SK-N-SH treated with all-trans-retinoic acid at 6 μM for 48 hours (cell line): ENCODE measurements around the gene ZNF101.
"Not testable (repeated sequence)": the region's sequence is repeated elsewhere in the genome, so short reads cannot be mapped to it uniquely, and the experiment has no call there.

Experiments used
- ATAC-seq: fragments of 200-7000 bp; cut with Tn5 transposase; 3 replicates; pipeline ENCODE4 v1.9.1; 2020; ENCODE audit warnings: mild to moderate bottlenecking, moderate library complexity
- BACH2 ChIP-seq: fragments of 250-450 bp; sonication (Bioruptor Pico); IDR thresholded peaks from 2 replicates; pipeline ENCODE4 v1.9.0; 2021; ENCODE audit warnings: mild to moderate bottlenecking, borderline replicate concordance
- CREB5 ChIP-seq: fragments of 250-450 bp; sonication (Bioruptor Pico); IDR thresholded peaks from 2 replicates; pipeline ENCODE4 v1.5.1; 2020; ENCODE audit warnings: low read depth, mild to moderate bottlenecking, moderate library complexity
- CSDC2 ChIP-seq: fragments of 250-450 bp; sonication (Bioruptor Pico); IDR thresholded peaks from 2 replicates; pipeline ENCODE4 v1.5.0; 2020; ENCODE audit warnings: mild to moderate bottlenecking, moderate library complexity
- ESRRG ChIP-seq: fragments of 250-450 bp; sonication (Bioruptor Pico); IDR thresholded peaks from 2 replicates; pipeline ENCODE4 v1.6.1; 2021; ENCODE audit warnings: mild to moderate bottlenecking
- GLIS3 ChIP-seq: fragments of 250-450 bp; sonication (Bioruptor Pico); IDR thresholded peaks from 2 replicates; pipeline ENCODE4 v1.5.0; 2020; ENCODE audit warnings: mild to moderate bottlenecking, moderate library complexity
- ISL1 ChIP-seq: fragments of 250-450 bp; sonication (Bioruptor Pico); IDR thresholded peaks from 2 replicates; pipeline ENCODE4 v2.1.2; 2022; ENCODE audit warnings: mild to moderate bottlenecking, moderate library complexity
- OSR1 ChIP-seq: fragments of 250-450 bp; sonication (Bioruptor Pico); IDR thresholded peaks from 2 replicates; pipeline ENCODE4 v1.8.0; 2022; ENCODE audit warnings: moderate library complexity, mild to moderate bottlenecking, inconsistent platforms
- PATZ1 ChIP-seq: fragments of 250-450 bp; sonication (Bioruptor Pico); IDR thresholded peaks from 2 replicates; pipeline ENCODE4 v1.8.0; 2020; ENCODE audit warnings: mild to moderate bottlenecking, moderate library complexity, borderline replicate concordance
- POU6F1 ChIP-seq: fragments of 250-450 bp; sonication (Bioruptor Pico); IDR thresholded peaks from 2 replicates; pipeline ENCODE4 v1.8.0; 2021; ENCODE audit warnings: low read depth, mild to moderate bottlenecking, moderate library complexity, borderline replicate concordance
- PPARA ChIP-seq: fragments of 250-450 bp; sonication (Bioruptor Pico); IDR thresholded peaks from 2 replicates; pipeline ENCODE4 v1.5.0; 2020; ENCODE audit warnings: mild to moderate bottlenecking, borderline replicate concordance
- RARB ChIP-seq: fragments of 250-450 bp; sonication (Bioruptor Pico); IDR thresholded peaks from 2 replicates; pipeline ENCODE4 v1.8.0; 2021; ENCODE audit warnings: mild to moderate bottlenecking, moderate library complexity
- SNAI2 ChIP-seq: fragments of 250-450 bp; sonication (Bioruptor Pico); IDR thresholded peaks from 2 replicates; pipeline ENCODE4 v1.5.0; 2020; ENCODE audit warnings: mild to moderate bottlenecking, moderate library complexity
- TCF4 ChIP-seq: fragments of 250-450 bp; sonication (Bioruptor Pico); IDR thresholded peaks from 2 replicates; pipeline ENCODE4 v1.8.0; 2021; ENCODE audit warnings: mild to moderate bottlenecking, moderate library complexity, borderline replicate concordance
- TOX ChIP-seq: fragments of 250-450 bp; sonication (Bioruptor Pico); IDR thresholded peaks from 2 replicates; pipeline ENCODE4 v1.8.0; 2021; ENCODE audit warnings: mild to moderate bottlenecking, moderate library complexity, borderline replicate concordance
- TSHZ2 ChIP-seq: fragments of 250-450 bp; sonication (Bioruptor Pico); IDR thresholded peaks from 2 replicates; pipeline ENCODE4 v1.5.0; 2020; ENCODE audit warnings: mild to moderate bottlenecking, moderate library complexity
- ZC3H10 ChIP-seq: fragments of 250-450 bp; sonication (Bioruptor Pico); IDR thresholded peaks from 2 replicates; pipeline ENCODE4 v1.5.1; 2021; ENCODE audit warnings: mild to moderate bottlenecking, moderate library complexity
- ZFP3 ChIP-seq: fragments of 250-450 bp; sonication (Bioruptor Pico); IDR thresholded peaks from 2 replicates; pipeline ENCODE4 v1.5.0; 2020; ENCODE audit warnings: mild to moderate bottlenecking, moderate library complexity
- ZFP30 ChIP-seq: fragments of 450-650 bp; formaldehyde crosslinking; IDR thresholded peaks from 2 replicates; pipeline ENCODE4 v1.5.0; 2022; ENCODE audit warnings: mild to moderate bottlenecking, moderate library complexity
- ZNF565 ChIP-seq: fragments of 450-650 bp; formaldehyde crosslinking; conservative IDR thresholded peaks from 2 replicates; pipeline ENCODE4 v1.5.0; 2020; ENCODE audit warnings: low read depth, mild to moderate bottlenecking, moderate library complexity
- ZNF70 ChIP-seq: fragments of 450-650 bp; formaldehyde crosslinking; IDR thresholded peaks from 2 replicates; pipeline ENCODE4 v1.5.0; 2020; ENCODE audit warnings: mild to moderate bottlenecking, moderate library complexity
- ZNF8 ChIP-seq: fragments of 450-650 bp; formaldehyde crosslinking; IDR thresholded peaks from 2 replicates; pipeline ENCODE4 v1.5.0; 2020; ENCODE audit warnings: mild to moderate bottlenecking, moderate library complexity

The ZNF101 gene

GRCh38 chr19:19674315-19674714 is 5.7 kb downstream of the ZNF101 start:
- TF ChIP-seq PPARA (CRISPR knock-in tag) (no peak), GLIS3 (CRISPR knock-in tag) (no peak), ZFP3 (CRISPR knock-in tag) (no peak), CSDC2 (CRISPR knock-in tag) (no peak), ZNF70 (CRISPR knock-in tag) (no peak)
- ATAC-seq = no peak

GRCh38 chr19:19677579-19677978 is 8.9 kb downstream of the ZNF101 start:
- TF ChIP-seq TOX (no peak), ZNF565 (CRISPR knock-in tag) (no peak), SNAI2 (CRISPR knock-in tag) (no peak), OSR1 (CRISPR knock-in tag) (no peak), ZFP3 (CRISPR knock-in tag) (no peak), ZC3H10 (CRISPR knock-in tag) (no peak), RARB (no peak), PATZ1 (CRISPR knock-in tag) (no peak), TCF4 (CRISPR knock-in tag) (no peak), ZNF8 (CRISPR knock-in tag) (no peak), ISL1 (CRISPR knock-in tag) (no peak), BACH2 (no peak), TSHZ2 (CRISPR knock-in tag) (no peak), CSDC2 (CRISPR knock-in tag) (no peak), GLIS3 (CRISPR knock-in tag) (no peak), ZFP30 (CRISPR knock-in tag) (no peak), ZNF70 (CRISPR knock-in tag) (no peak)
- ATAC-seq = no peak

- TF ChIP-seq GLIS3 (CRISPR knock-in tag) = no peak
- no peak for TF ChIP-seq POU6F1
- TF ChIP-seq TCF4 (CRISPR knock-in tag) = no peak
- no peak for TF ChIP-seq RARB
- no peak for TF ChIP-seq ZC3H10 (CRISPR knock-in tag)
- no peak for TF ChIP-seq ISL1 (CRISPR knock-in tag)
- TF ChIP-seq ZFP30 (CRISPR knock-in tag) = no peak
- no peak for TF ChIP-seq TOX
- no peak for TF ChIP-seq CREB5 (CRISPR knock-in tag)
- TF ChIP-seq PATZ1 (CRISPR knock-in tag) = no peak
- no peak for TF ChIP-seq ESRRG (CRISPR knock-in tag)
- TF ChIP-seq TSHZ2 (CRISPR knock-in tag) = no peak
- no peak for TF ChIP-seq BACH2
- TF ChIP-seq SNAI2 (CRISPR knock-in tag) = no peak
- no peak for TF ChIP-seq ZNF70 (CRISPR knock-in tag)
- TF ChIP-seq CSDC2 (CRISPR knock-in tag) = no peak
- TF ChIP-seq ZNF8 (CRISPR knock-in tag) = no peak
- no peak for ATAC-seq
Measured at GRCh38 chr19:19679176-19680073, 10.8 kb downstream of the ZNF101 start.

- not testable (repeated sequence) for ATAC-seq
Measured at GRCh38 chr19:19686119-19686518, 17.5 kb downstream of the ZNF101 start.
